ENCODE measurements around the gene TBKBP1.
"Not testable (repeated sequence)": the region's sequence is repeated elsewhere in the genome, so short reads cannot be mapped to it uniquely, and the experiment has no call there.

TBKBP1 gene

DNA sequence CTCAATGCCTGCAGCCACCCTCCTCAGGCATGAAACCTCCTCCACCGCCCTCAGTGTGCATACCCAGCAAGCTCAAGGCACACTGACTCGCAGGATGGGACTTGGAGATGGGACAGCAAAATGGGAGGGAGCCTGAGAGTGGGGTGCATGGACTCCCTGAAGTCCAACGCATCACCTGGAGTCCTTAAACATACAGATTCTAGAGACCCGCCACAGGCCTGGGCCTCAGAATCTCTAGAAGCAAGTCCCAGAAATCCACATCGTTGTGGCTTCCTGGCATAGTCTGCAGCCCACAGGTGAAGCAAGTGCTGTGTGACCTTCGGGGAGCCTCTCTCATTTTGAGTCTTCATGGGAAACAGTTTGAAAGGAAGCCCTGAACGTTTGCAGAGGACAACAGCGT is 35.5 kb downstream of the TBKBP1 start:
- DNase-seq (ENCODE audit: low read depth in 2 of 3, low spot score in 2 of 3), result no peak

- no peak for DNase-seq (ENCODE audit: low read depth in 2 of 3, low spot score in 2 of 3)
Measured at GRCh38 chr17:47730681-47731080, 36.7 kb downstream of the TBKBP1 start.

DNA sequence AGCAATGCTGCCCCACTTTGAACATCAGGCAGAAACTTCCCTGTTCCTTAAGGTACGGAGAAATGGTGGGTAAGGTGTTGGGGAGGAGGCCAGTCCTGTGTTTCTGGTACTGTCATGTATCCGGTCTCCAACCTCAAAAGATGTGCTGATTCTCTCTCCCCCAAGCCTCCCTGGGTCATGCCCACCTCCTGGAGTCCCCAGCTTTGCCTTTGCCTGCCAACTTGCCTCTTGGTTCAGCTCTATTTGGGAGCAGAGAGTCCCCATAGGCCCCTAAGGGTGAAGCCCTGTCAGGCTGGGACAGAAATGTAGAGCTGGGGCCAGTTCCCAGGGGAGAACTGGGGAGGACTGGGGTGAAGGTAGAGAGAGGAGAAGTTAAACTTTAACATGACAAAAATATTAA is 37.4 kb downstream of the TBKBP1 start:
- no peak for DNase-seq (ENCODE audit: low read depth in 2 of 3, low spot score in 2 of 3)

- no peak for DNase-seq (ENCODE audit: low read depth in 2 of 3, low spot score in 2 of 3)
Measured at GRCh38 chr17:47732399-47733046, 38.6 kb downstream of the TBKBP1 start.

GRCh38 chr17:47733047-47733673 is 39.2 kb downstream of the TBKBP1 start, which contains the start of gene TBX21:
TSS of gene TBX21 (plus strand) at chr17:47733236. CDS start at chr17:47733455, 219 bp downstream.
- peak; percentile 78 to 85 (median 84) for DNase-seq (ENCODE audit: low read depth in 2 of 3, low spot score in 2 of 3)

DNA sequence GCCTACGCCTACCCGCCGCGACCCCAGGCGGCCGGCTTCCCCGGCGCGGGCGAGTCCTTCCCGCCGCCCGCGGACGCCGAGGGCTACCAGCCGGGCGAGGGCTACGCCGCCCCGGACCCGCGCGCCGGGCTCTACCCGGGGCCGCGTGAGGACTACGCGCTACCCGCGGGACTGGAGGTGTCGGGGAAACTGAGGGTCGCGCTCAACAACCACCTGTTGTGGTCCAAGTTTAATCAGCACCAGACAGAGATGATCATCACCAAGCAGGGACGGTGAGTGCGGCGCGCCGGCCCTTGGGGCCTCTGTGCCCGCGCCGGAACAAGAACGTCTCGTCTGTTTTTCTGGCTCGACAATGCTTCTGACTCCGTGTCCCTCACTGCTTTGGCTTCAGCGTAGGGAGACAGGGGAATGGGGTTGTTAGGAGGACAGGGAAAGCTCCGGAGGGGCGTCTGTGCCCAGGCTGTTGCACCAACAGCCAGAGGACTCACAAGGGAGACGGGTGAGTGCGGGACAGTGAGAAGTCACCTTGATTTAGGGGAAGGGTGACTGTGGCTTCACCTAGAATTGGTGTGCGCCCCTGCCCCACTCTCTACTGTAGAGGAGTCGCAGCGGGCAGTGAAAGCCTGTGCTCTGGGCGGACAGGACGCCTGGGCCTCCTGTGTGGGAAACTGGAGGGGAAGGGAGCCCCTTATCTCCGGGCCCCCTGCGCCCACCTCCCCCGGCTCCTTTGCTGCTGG is 39.9 kb downstream of the TBKBP1 start:
- no peak for DNase-seq (ENCODE audit: low read depth in 2 of 3, low spot score in 2 of 3)

- no peak for DNase-seq (ENCODE audit: low read depth in 2 of 3, low spot score in 2 of 3)
Measured at GRCh38 chr17:47735139-47735464, 41.1 kb downstream of the TBKBP1 start.

- DNase-seq (ENCODE audit: low read depth in 2 of 3, low spot score in 2 of 3), result no peak
Measured at GRCh38 chr17:47735536-47736011, 41.6 kb downstream of the TBKBP1 start.

GRCh38 chr17:47736501-47737495 is 42.8 kb downstream of the TBKBP1 start:
- no peak for DNase-seq (ENCODE audit: low read depth in 2 of 3, low spot score in 2 of 3)

DNA sequence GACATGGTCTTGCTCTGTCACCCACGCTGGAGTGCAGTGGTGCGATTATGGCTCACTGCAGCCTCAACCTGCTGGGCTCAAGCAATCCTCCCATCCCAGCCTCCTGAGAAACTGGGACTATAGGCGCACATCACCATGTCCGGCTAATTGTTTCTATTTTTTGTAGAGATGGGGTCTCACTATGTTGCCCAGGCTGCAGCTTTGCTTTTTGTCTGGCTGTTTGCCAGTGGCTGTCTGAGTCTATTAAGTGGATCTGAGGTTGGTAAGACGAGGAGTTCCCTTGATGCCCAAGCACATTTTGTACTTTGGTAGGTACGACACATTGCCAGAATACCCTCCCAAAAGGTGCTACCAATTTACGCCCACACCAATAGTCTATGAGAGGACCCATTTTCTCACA is 44.2 kb downstream of the TBKBP1 start:
- DNase-seq (ENCODE audit: low read depth in 2 of 3, low spot score in 2 of 3), result no peak

DNA sequence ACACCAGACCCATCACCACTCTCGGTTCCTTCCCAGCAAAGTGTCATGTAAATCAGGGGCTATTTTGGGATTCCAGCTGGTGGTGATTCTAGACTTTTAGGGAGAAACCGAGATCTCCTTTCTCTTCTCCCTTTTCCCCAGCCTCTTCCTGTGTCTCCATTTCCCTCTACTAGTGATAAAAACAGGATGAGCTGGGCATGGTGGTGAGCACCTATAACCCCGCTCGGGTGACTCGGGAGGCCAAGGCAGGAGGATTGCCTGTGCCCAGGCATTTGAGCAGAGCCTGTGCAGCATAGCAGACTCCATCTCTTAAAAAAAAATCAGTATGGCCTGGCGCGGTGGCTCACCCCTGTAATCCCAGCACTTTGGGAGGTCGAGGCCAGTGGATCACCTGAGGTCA is 45.2 kb downstream of the TBKBP1 start:
- DNase-seq (ENCODE audit: low read depth in 2 of 3, low spot score in 2 of 3), result no peak

- DNase-seq (ENCODE audit: low read depth in 2 of 3, low spot score in 2 of 3), result not testable (repeated sequence)
Measured at GRCh38 chr17:47739945-47740344, 46.0 kb downstream of the TBKBP1 start.

DNA sequence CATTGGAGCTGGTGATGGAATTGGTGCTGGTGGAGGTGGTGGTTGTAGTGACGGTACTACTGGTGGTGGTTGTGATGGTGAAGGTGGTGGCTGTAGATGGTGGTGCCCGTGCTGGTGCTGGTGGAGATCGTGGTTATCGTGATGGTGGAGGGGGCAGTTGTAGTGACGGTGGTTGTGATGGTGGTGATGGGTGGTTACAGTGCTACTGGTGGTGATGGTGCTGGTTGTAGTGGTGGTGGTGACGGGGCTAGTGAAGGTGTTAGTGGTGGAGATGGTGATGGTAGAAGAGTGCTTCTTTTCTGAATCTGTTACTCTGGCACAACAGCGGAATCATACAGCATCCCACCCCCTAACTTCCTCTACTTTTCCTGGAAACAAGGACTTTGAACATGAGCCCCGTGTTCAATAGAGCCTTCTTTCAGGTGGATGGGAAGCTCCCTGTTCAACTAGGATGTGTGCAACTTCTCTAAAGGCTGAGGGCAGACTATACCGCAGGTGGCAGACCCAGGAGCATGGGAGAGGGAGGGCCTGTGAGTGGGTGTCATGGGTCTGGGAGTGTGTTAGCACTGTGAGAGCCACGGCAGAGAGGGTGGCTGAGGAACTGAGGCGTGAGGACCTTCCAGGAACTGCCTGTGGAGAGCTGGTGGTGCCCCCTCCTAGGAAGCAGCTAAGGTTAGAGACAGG is 47.3 kb downstream of the TBKBP1 start:
- DNase-seq (ENCODE audit: low read depth in 2 of 3, low spot score in 2 of 3), result no peak

GRCh38 chr17:47741793-47742145 is 47.8 kb downstream of the TBKBP1 start:
- no peak for DNase-seq (ENCODE audit: low read depth in 2 of 3, low spot score in 2 of 3)

DNA sequence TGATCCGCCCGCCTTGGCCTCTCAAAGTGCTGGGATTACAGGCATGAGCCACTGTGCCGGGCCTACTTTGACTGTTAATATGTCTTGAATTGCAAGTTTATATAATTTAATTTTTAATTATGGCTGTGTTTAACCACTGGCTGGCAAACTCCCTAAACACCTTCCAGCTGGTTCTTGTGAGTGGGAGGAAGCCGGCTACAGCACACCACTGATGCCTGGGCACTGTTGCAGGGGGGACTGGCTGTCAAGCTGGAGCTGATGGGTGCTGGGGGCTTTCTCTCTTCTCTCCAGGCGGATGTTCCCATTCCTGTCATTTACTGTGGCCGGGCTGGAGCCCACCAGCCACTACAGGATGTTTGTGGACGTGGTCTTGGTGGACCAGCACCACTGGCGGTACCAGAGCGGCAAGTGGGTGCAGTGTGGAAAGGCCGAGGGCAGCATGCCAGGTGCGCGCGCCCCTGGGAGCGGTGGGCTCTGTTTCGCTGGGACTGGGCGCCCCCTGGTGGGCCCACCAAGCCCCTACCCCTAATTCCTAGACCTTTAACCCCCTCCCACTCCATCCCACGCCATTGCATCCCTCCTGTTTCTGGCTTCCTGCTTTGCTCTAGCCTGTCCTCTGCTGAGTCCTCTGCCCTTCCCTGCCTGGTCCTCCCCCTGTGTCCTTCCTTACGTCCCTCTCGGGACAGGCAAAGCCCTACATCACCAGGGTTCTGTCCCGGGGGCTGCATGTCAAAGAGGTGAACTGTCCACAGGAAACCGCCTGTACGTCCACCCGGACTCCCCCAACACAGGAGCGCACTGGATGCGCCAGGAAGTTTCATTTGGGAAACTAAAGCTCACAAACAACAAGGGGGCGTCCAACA is 48.6 kb downstream of the TBKBP1 start:
- no peak for DNase-seq (ENCODE audit: low read depth in 2 of 3, low spot score in 2 of 3)

DNA sequence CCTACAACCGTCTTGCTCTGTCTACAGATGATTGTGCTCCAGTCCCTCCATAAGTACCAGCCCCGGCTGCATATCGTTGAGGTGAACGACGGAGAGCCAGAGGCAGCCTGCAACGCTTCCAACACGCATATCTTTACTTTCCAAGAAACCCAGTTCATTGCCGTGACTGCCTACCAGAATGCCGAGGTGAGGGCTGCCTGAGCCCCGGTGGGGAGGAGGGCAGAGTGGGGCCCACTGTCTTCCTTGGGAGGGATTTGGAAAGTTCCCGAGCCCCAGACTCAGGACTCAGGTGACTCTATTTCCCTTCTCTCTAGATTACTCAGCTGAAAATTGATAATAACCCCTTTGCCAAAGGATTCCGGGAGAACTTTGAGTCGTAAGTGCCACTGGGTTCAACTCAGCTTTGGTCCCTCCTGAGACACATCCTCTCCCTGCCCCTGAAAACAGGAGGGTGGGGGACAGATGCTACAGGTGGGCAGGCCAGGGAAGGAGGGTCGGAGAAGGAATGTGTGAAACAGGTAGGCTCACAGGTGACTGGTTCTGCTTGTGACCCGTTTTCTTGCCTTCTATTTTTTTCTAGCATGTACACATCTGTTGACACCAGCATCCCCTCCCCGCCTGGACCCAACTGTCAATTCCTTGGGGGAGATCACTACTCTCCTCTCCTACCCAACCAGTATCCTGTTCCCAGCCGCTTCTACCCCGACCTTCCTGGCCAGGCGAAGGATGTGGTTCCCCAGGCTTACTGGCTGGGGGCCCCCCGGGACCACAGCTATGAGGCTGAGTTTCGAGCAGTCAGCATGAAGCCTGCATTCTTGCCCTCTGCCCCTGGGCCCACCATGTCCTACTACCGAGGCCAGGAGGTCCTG is 50.4 kb downstream of the TBKBP1 start:
- no peak for DNase-seq (ENCODE audit: low read depth in 2 of 3, low spot score in 2 of 3)

- DNase-seq (ENCODE audit: low read depth in 2 of 3, low spot score in 2 of 3), result no peak
Measured at GRCh38 chr17:47745037-47745380, 51.0 kb downstream of the TBKBP1 start.

- no peak for DNase-seq (ENCODE audit: low read depth in 2 of 3, low spot score in 2 of 3)
Measured at GRCh38 chr17:47751471-47751870, 57.5 kb downstream of the TBKBP1 start.

- DNase-seq (ENCODE audit: low read depth in 2 of 3, low spot score in 2 of 3), result no peak
Measured at GRCh38 chr17:47757386-47757785, 63.4 kb downstream of the TBKBP1 start.
